DMS53 treated with DMSO at 0.1 percent for 48 hours (cell line): ENCODE measurements around the gene MRPL3.

Experiments
- DNase-seq: peaks from one replicate; lab custom pipeline; 2025; ENCODE audit not compliant: unreplicated experiment; lab: John Stamatoyannopoulos, UW

Gene MRPL3

GRCh38 chr3:131417751-131418150 lies 85.0 kb downstream of the MRPL3 start:
- no peak for DNase-seq
